Neural progenitor cell (in vitro differentiated cells): ENCODE measurements around the gene ZNF621. TPM values are rescaled to one million over a fixed set of nuclear protein-coding genes. Genes with fewer than 3 reads are reported as not detected.

Experiments
- DNase-seq: peaks from one replicate; pipeline ENCODE4 v3.0.0-alpha.2; 2016; ENCODE audit warnings: low spot score
- H2AFZ ChIP-seq: fragments of 200-600 bp; sonication (generic); replicated peaks from 2 replicates; pipeline ENCODE4 v1.6.1; 2016; ENCODE audit warnings: antibody characterized with exemption
- H3F3A ChIP-seq: fragments of 200-600 bp; sonication (generic); 2 replicates; pipeline ENCODE4 v1.6.1; 2016; ENCODE audit warnings: antibody characterized with exemption, low read depth
- H3K27ac ChIP-seq: fragments of 200-600 bp; sonication (generic); 2 replicates; pipeline ENCODE4 v1.5.1; 2016; ENCODE audit warnings: mild to moderate bottlenecking
- H3K27me3 ChIP-seq: fragments of 200-600 bp; sonication (generic); 2 replicates; pipeline ENCODE4 v1.6.1; 2016; ENCODE audit warnings: mild to moderate bottlenecking, moderate library complexity
- H3K36me3 ChIP-seq: fragments of 200-600 bp; sonication (generic); 2 replicates; pipeline ENCODE4 v1.5.1; 2016
- H3K4me1 ChIP-seq: fragments of 200-600 bp; sonication (generic); 2 replicates; pipeline ENCODE4 v1.6.1; 2016; ENCODE audit warnings: mixed run types
- H3K4me2 ChIP-seq: fragments of 200-600 bp; sonication (generic); 2 replicates; pipeline ENCODE4 v1.6.1; 2016
- H3K4me3 ChIP-seq: fragments of 200-600 bp; sonication (generic); 2 replicates; pipeline ENCODE4 v1.5.1; 2016
- H3K79me2 ChIP-seq: fragments of 200-600 bp; sonication (generic); 2 replicates; pipeline ENCODE4 v1.6.1; 2016; ENCODE audit warnings: low read depth
- H3K9ac ChIP-seq: fragments of 200-600 bp; sonication (generic); 2 replicates; pipeline ENCODE4 v1.6.1; 2016
- H3K9me3 ChIP-seq: fragments of 200-600 bp; sonication (generic); 2 replicates; pipeline ENCODE4 v1.5.1; 2016; ENCODE audit warnings: low read depth
- H4K20me1 ChIP-seq: fragments of 200-600 bp; sonication (generic); 2 replicates; pipeline ENCODE4 v1.6.1; 2016; ENCODE audit warnings: low read depth
- H3K27ac Mint-ChIP-seq: 3 replicates; pipeline ENCODE4 v1.8.0; 2021; ENCODE audit warnings: mixed read lengths
- H3K27me3 Mint-ChIP-seq: 2 replicates; pipeline ENCODE4 v1.8.0; 2022; ENCODE audit warnings: low read depth, mild to moderate bottlenecking, inconsistent platforms, moderate library complexity, mixed read lengths; ENCODE audit not compliant: insufficient read depth
- H3K36me3 Mint-ChIP-seq: 3 replicates; pipeline ENCODE4 v1.8.0; 2021; ENCODE audit warnings: mixed read lengths
- H3K4me1 Mint-ChIP-seq: 3 replicates; pipeline ENCODE4 v1.8.0; 2021; ENCODE audit warnings: mixed read lengths
- H3K4me3 Mint-ChIP-seq: 3 replicates; pipeline ENCODE4 v1.8.0; 2021; ENCODE audit warnings: mild to moderate bottlenecking, moderate library complexity, mixed read lengths
- H3K9me3 Mint-ChIP-seq: 3 replicates; pipeline ENCODE4 v1.8.0; 2020; ENCODE audit warnings: mixed read lengths
- EZH2 ChIP-seq: fragments of 200-600 bp; sonication (generic); IDR thresholded peaks from 2 replicates; pipeline ENCODE4 v1.6.1; 2017; ENCODE audit warnings: antibody characterized with exemption, mild to moderate bottlenecking, moderate library complexity
- EZH2phosphoT487 ChIP-seq: fragments of 200-600 bp; sonication (generic); IDR thresholded peaks from 2 replicates; pipeline ENCODE4 v1.6.1; 2017; ENCODE audit warnings: antibody characterized with exemption
- total RNA-seq: library from RNA; depleted of rRNA; stranded (reverse); fragments of >200 nt; gene quantifications from 2 replicates; pipeline ENCODE4 v1.2.3, GENCODE V29; 2015; ENCODE audit warnings: low replicate concordance
- TF ChIP-seq, protein P1 (sequence below): fragments of 200-600 bp; sonication (generic); IDR thresholded peaks from 2 replicates; pipeline ENCODE4 v1.5.1; 2017; ENCODE audit warnings: antibody characterized with exemption, mild to moderate bottlenecking

The ZNF621 gene
- total RNA-seq, 1 donor from 2014 or later = 24.8 TPM

DNA sequence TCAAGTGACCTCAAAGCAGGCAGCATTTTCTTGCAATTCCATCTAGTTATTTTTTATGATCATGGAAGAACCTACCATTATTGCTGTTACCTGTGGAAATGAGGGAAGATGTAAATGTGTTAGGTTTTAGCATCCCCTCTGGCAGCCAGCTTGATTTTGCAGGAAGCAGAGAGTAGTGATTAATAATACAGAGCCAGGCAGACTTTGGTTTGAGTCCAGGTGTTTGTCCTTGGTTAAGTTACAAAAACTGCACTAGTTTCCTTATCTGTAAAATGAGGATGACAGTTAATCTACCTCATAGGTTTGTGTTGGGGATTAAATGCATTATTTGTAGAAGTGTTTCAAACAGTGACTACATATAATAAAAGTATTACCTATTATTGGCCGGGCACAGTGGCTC lies 6.7 kb upstream of the ZNF621 start:
- Histone ChIP-seq H3K27me3 (no peaks in the 10 kb centered on the region), H3K79me2 (no peaks in the 10 kb centered on the region), H3K9ac (no peak overlapping the region), H3K27ac (no peak overlapping the region), H4K20me1 (no peaks in the 10 kb centered on the region), H3F3A (no peaks in the 10 kb centered on the region), H2AFZ (no peak overlapping the region), H3K36me3 (no peaks in the 10 kb centered on the region), H3K9me3 (no peaks in the 10 kb centered on the region), H3K4me3 (no peak overlapping the region), H3K4me2 (no peak overlapping the region), H3K4me1 (no peaks in the 10 kb centered on the region)
- Mint-ChIP-seq H3K27ac (no peak overlapping the region), H3K4me3 (no peak overlapping the region), H3K4me1 (no peaks in the 10 kb centered on the region), H3K9me3 (peaks cover 2% of the 10 kb centered on the region), H3K27me3 (no peaks in the 10 kb centered on the region), H3K36me3 (peaks cover 33% of the 10 kb centered on the region)
- TF ChIP-seq EZH2phosphoT487 (no peak), EZH2 (no peak)
- TF ChIP-seq, protein P1, sequence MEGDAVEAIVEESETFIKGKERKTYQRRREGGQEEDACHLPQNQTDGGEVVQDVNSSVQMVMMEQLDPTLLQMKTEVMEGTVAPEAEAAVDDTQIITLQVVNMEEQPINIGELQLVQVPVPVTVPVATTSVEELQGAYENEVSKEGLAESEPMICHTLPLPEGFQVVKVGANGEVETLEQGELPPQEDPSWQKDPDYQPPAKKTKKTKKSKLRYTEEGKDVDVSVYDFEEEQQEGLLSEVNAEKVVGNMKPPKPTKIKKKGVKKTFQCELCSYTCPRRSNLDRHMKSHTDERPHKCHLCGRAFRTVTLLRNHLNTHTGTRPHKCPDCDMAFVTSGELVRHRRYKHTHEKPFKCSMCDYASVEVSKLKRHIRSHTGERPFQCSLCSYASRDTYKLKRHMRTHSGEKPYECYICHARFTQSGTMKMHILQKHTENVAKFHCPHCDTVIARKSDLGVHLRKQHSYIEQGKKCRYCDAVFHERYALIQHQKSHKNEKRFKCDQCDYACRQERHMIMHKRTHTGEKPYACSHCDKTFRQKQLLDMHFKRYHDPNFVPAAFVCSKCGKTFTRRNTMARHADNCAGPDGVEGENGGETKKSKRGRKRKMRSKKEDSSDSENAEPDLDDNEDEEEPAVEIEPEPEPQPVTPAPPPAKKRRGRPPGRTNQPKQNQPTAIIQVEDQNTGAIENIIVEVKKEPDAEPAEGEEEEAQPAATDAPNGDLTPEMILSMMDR = no peak
- DNase-seq = no peak

DNA sequence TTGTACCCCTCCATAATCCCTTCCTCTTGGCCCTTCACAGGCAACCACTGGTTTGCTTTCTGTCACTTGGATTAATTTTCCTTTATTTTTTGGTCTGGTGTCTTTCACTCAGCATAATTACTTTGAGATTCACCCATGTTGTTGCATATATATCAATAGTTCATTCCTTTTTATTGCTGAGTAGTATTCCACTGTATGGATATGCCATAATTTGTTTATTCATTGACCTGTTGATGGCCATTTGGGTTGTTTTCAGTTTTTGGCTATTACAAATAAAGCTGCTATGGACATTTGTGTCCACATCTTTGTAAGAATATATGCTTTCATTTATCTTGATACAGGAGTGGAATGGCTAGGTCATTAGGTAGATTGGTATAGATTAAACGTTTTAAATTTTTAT lies 5.9 kb upstream of the ZNF621 start:
- Histone ChIP-seq H3K79me2 (no peaks in the 10 kb centered on the region), H3K36me3 (no peaks in the 10 kb centered on the region), H3K9ac (no peak overlapping the region), H3K4me3 (no peak overlapping the region), H4K20me1 (no peaks in the 10 kb centered on the region), H2AFZ (no peak overlapping the region), H3F3A (peaks cover 3% of the 10 kb centered on the region), H3K27me3 (no peaks in the 10 kb centered on the region), H3K9me3 (no peaks in the 10 kb centered on the region), H3K4me1 (no peaks in the 10 kb centered on the region), H3K27ac (no peak overlapping the region), H3K4me2 (no peak overlapping the region)
- DNase-seq = no peak
- H3K4me1 Mint-ChIP-seq = peaks cover 2% of the 10 kb centered on the region
- H3K36me3 Mint-ChIP-seq = peaks cover 33% of the 10 kb centered on the region
- no peak overlapping the region for H3K27ac Mint-ChIP-seq
- TF ChIP-seq EZH2 = no peak
- no peak for TF ChIP-seq EZH2phosphoT487
- TF ChIP-seq, protein P1 = no peak
- peaks cover 2% of the 10 kb centered on the region for H3K9me3 Mint-ChIP-seq
- no peak overlapping the region for H3K4me3 Mint-ChIP-seq
- H3K27me3 Mint-ChIP-seq = no peaks in the 10 kb centered on the region

DNA sequence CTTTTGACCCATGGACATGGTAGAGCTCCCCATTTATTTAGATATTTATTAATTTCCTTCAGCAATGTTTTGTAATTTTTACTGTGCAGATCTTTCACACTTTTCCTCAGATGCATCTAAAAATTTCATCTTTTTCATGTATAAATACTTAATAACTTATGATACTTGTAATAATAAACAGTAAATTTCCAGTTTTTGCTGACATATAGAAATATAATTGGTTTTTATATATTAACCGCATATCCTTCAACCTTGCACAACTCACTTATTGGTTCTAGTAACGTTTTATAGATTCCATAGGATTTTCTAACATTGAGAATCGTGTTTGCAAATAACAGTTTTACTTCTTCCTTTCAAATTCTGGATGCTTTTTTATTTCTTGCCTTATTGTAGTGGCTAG lies 3.5 kb upstream of the ZNF621 start:
- H3K4me1 Mint-ChIP-seq = peaks cover 18% of the 10 kb centered on the region
- no peak overlapping the region for H3K4me3 Mint-ChIP-seq
- Histone ChIP-seq H3K9me3 (no peaks in the 10 kb centered on the region), H3K4me3 (no peak overlapping the region), H3K4me2 (no peak overlapping the region), H3K79me2 (peaks cover 14% of the 10 kb centered on the region), H3K27me3 (no peaks in the 10 kb centered on the region), H3K27ac (no peak overlapping the region), H4K20me1 (no peaks in the 10 kb centered on the region), H3F3A (peaks cover 11% of the 10 kb centered on the region), H2AFZ (no peak overlapping the region), H3K4me1 (peaks cover 5% of the 10 kb centered on the region), H3K36me3 (no peaks in the 10 kb centered on the region), H3K9ac (no peak overlapping the region)
- peak overlapping the region; percentile 1 for H3K27ac Mint-ChIP-seq
- H3K9me3 Mint-ChIP-seq = peaks cover 2% of the 10 kb centered on the region
- DNase-seq = no peak
- TF ChIP-seq, protein P1 = no peak
- TF ChIP-seq EZH2phosphoT487 (no peak), EZH2 (no peak)
- peaks cover 18% of the 10 kb centered on the region for H3K36me3 Mint-ChIP-seq
- H3K27me3 Mint-ChIP-seq = no peaks in the 10 kb centered on the region
